Stimulated activated CD4-positive, alpha-beta T cell treated with anti-CD3 and anti-CD28 coated beads, Interleukin-12 subunit alpha, Interleukin-12 subunit beta, amount 100 ng/mL, for 24 hours (primary cell): ENCODE data around the gene KCNK6.
"Not testable (repeated sequence)": the region's sequence is repeated elsewhere in the genome, so short reads cannot be mapped to it uniquely, and the experiment has no call there.

ENCODE experiments used
- DNase-seq, 2 experiments: peaks; one replicate each; pipeline ENCODE4 v3.0.0-alpha.2; 2020; ENCODE audit warnings: low read depth in 2 of 2

The KCNK6 gene

GRCh38 chr19:38362076-38362945, 42.7 kb downstream of the KCNK6 start:
- peak; percentile 52 to 92 for DNase-seq

GRCh38 chr19:38362946-38363688, 43.5 kb downstream of the KCNK6 start:
- DNase-seq, result not testable (repeated sequence)

- DNase-seq, result no peak
These were observed 47.4 kb downstream of the KCNK6 start for GRCh38 chr19:38367041-38367440.

GRCh38 chr19:38369584-38369983, 49.9 kb downstream of the KCNK6 start:
- no peak for DNase-seq

- DNase-seq, result no peak
These were observed 50.7 kb downstream of the KCNK6 start for GRCh38 chr19:38370299-38370698.

GRCh38 chr19:38371081-38371480, 51.4 kb downstream of the KCNK6 start:
- no peak for DNase-seq

GRCh38 chr19:38373907-38374331, 54.3 kb downstream of the KCNK6 start:
- no peak for DNase-seq

- peak; percentile 95 to 97 for DNase-seq
These were observed 54.9 kb downstream of the KCNK6 start, which contains the start of gene PSMD8 for GRCh38 chr19:38374332-38375097. PSMD8 (plus strand) TSS chr19:38374571; CDS start chr19:38374602, 31 bp downstream.

- no peak for DNase-seq
These were observed 55.5 kb downstream of the KCNK6 start for GRCh38 chr19:38375098-38375493.

- DNase-seq, result no peak
These were observed 56.1 kb downstream of the KCNK6 start for GRCh38 chr19:38375748-38376147.

GRCh38 chr19:38376576-38376975, 56.9 kb downstream of the KCNK6 start:
- DNase-seq, result no peak

GRCh38 chr19:38377052-38377451, 57.4 kb downstream of the KCNK6 start:
- no peak for DNase-seq

GRCh38 chr19:38378866-38379265, 59.2 kb downstream of the KCNK6 start:
- DNase-seq, result no peak

- DNase-seq, result no peak
These were observed 61.5 kb downstream of the KCNK6 start for GRCh38 chr19:38381138-38381537.
